IMR-90 (cell line): ENCODE data around the gene GIPC3. TPM values are rescaled to one million over a fixed set of nuclear protein-coding genes. Genes with fewer than 3 reads are reported as not detected.

Source experiments
- ATAC-seq: fragments of 200-7000 bp; cut with Tn5 transposase; 2 replicates; pipeline ENCODE4 v1.9.1; 2020; ENCODE audit warnings: low read depth, mild to moderate bottlenecking, moderate library complexity
- BruUV-seq: library from RNA; stranded (reverse); fragments of 400-500 nt; replicated peaks from 2 replicates; lab custom pipeline; 2021; lab: Mats Ljungman, UMichigan
- CTCF ChIA-PET: fragments of 300-600 bp; formaldehyde crosslinking; extraction: SDS; loops from one replicate; lab custom pipeline; 2021; ENCODE audit warnings: antibody characterized with exemption; lab: Yijun Ruan, JAX
- POLR2A ChIA-PET: fragments of 300-600 bp; sonication (Branson Sonifier 250); formaldehyde crosslinking; loops from one replicate; lab custom pipeline; 2022; ENCODE audit warnings: antibody characterized with exemption; ENCODE audit not compliant: unreplicated experiment; lab: Charles Lee
- DNase-seq: peaks from one replicate; pipeline ENCODE4 v3.0.0; 2013
- H2AFZ ChIP-seq: replicated peaks from 2 replicates; pipeline ENCODE3; 2013; ENCODE audit warnings: low read length, mild to moderate bottlenecking; ENCODE audit not compliant: poor library complexity
- H2AK5ac ChIP-seq: 2 replicates; pipeline ENCODE4 v1.6.1; 2013; ENCODE audit warnings: low read depth, low read length, inconsistent platforms
- H2AK9ac ChIP-seq: replicated peaks from 2 replicates; pipeline ENCODE3; 2013; ENCODE audit warnings: mild to moderate bottlenecking, low read depth, low read length, moderate library complexity; ENCODE audit not compliant: poor library complexity
- H2BK120ac ChIP-seq: 2 replicates; pipeline ENCODE4 v1.6.1; 2013; ENCODE audit warnings: low read depth, low read length, inconsistent platforms
- H2BK15ac ChIP-seq: 3 replicates; pipeline ENCODE4 v1.6.1; 2013; ENCODE audit warnings: low read depth, low read length, inconsistent platforms
- H2BK20ac ChIP-seq: 2 replicates; pipeline ENCODE4 v1.6.1; 2013; ENCODE audit warnings: low read depth, mild to moderate bottlenecking, inconsistent platforms, low read length, moderate library complexity
- H2BK5ac ChIP-seq: 2 replicates; pipeline ENCODE4 v1.6.1; 2013; ENCODE audit warnings: mild to moderate bottlenecking, low read depth, low read length, inconsistent platforms; ENCODE audit not compliant: poor library complexity, severe bottlenecking
- H3K14ac ChIP-seq: replicated peaks from 2 replicates; pipeline ENCODE4 v1.6.1; 2013; ENCODE audit warnings: low read depth, low read length, inconsistent platforms
- H3K18ac ChIP-seq: 2 replicates; pipeline ENCODE4 v1.6.1; 2013; ENCODE audit warnings: low read depth, low read length, control low read depth
- H3K23ac ChIP-seq: 2 replicates; pipeline ENCODE4 v1.6.1; 2013; ENCODE audit warnings: low read depth, low read length, inconsistent platforms
- H3K27ac ChIP-seq: 2 replicates; pipeline ENCODE4 v1.5.1; 2013; ENCODE audit warnings: mild to moderate bottlenecking, control low read depth, low read length; ENCODE audit not compliant: insufficient read depth
- H3K27me3 ChIP-seq: 2 replicates; pipeline ENCODE4 v1.6.1; 2013; ENCODE audit warnings: low read length; ENCODE audit not compliant: control insufficient read depth, insufficient read depth
- H3K36me3 ChIP-seq: 2 replicates; pipeline ENCODE4 v1.6.1; 2013; ENCODE audit warnings: low read length, mixed read lengths; ENCODE audit not compliant: control insufficient read depth, insufficient read depth
- H3K4ac ChIP-seq: 2 replicates; pipeline ENCODE4 v1.6.1; 2013; ENCODE audit warnings: low read depth, low read length, inconsistent platforms
- H3K4me1 ChIP-seq: 2 replicates; pipeline ENCODE4 v1.6.1; 2013; ENCODE audit warnings: low read length, mixed read lengths; ENCODE audit not compliant: control insufficient read depth, insufficient read depth
- H3K4me2 ChIP-seq: 2 replicates; pipeline ENCODE4 v1.6.1; 2013; ENCODE audit warnings: low read depth, mild to moderate bottlenecking, control low read depth, low read length, moderate library complexity
- H3K4me3 ChIP-seq: 2 replicates; pipeline ENCODE4 v1.5.1; 2013; ENCODE audit warnings: low read depth, mild to moderate bottlenecking, control low read depth, low read length, moderate library complexity; ENCODE audit not compliant: insufficient read depth
- H3K56ac ChIP-seq: 2 replicates; pipeline ENCODE4 v1.6.1; 2013; ENCODE audit warnings: low read length, inconsistent platforms; ENCODE audit not compliant: insufficient read depth; ENCODE audit errors: extremely low read depth
- H3K79me1 ChIP-seq, 2 experiments: 2 replicates each; pipeline ENCODE4 v1.6.1; 2013; ENCODE audit warnings: low read length in 2 of 2, inconsistent platforms in 1 of 2, low read depth in 1 of 2
- H3K9ac ChIP-seq: 2 replicates; pipeline ENCODE4 v1.6.1; 2013; ENCODE audit warnings: low read depth, low read length, control low read depth
- H3K9me1 ChIP-seq: 2 replicates; pipeline ENCODE4 v1.6.1; 2013; ENCODE audit warnings: low read length, inconsistent platforms; ENCODE audit not compliant: insufficient read depth
- H3K9me3 ChIP-seq: 2 replicates; pipeline ENCODE4 v1.6.1; 2013; ENCODE audit warnings: low read length; ENCODE audit not compliant: control insufficient read depth, insufficient read depth
- H4K20me1 ChIP-seq: 2 replicates; pipeline ENCODE4 v1.6.1; 2013; ENCODE audit warnings: low read length, inconsistent platforms; ENCODE audit not compliant: insufficient read depth
- H4K5ac ChIP-seq: 2 replicates; pipeline ENCODE4 v1.6.1; 2013; ENCODE audit warnings: mild to moderate bottlenecking, low read depth, low read length, control low read depth
- H4K8ac ChIP-seq, 2 experiments: 2 replicates each; pipeline ENCODE4 v1.6.1; 2013; ENCODE audit warnings: low read depth in 2 of 2, low read length in 2 of 2, control low read depth in 1 of 2, inconsistent platforms in 1 of 2
- H4K91ac ChIP-seq: 2 replicates; pipeline ENCODE4 v1.6.1; 2013; ENCODE audit warnings: low read depth, low read length, inconsistent platforms; ENCODE audit not compliant: insufficient read depth
- BHLHE40 ChIP-seq: fragments of 150-350 bp; IDR thresholded peaks from 2 replicates; pipeline ENCODE4 v1.6.1; 2016; ENCODE audit warnings: mild to moderate bottlenecking, low read depth, low read length
- CEBPB ChIP-seq: IDR thresholded peaks from 2 replicates; pipeline ENCODE4 v1.6.1; 2012; ENCODE audit warnings: low read depth, low read length, improper control_type of control experiment
- CHD1 ChIP-seq: IDR thresholded peaks from 2 replicates; pipeline ENCODE4 v1.6.1; 2012; ENCODE audit warnings: low read depth, low read length, improper control_type of control experiment
- FOS ChIP-seq: fragments of 150-350 bp; IDR thresholded peaks from 2 replicates; pipeline ENCODE4 v1.6.1; 2016; ENCODE audit warnings: low read depth, low read length
- MAFK ChIP-seq: IDR thresholded peaks from 2 replicates; pipeline ENCODE4 v1.6.1; 2012; ENCODE audit warnings: low read depth, low read length, improper control_type of control experiment
- MAZ ChIP-seq: IDR thresholded peaks from 2 replicates; pipeline ENCODE4 v1.6.1; 2012; ENCODE audit warnings: low read depth, mild to moderate bottlenecking, low read length, improper control_type of control experiment, moderate library complexity, borderline replicate concordance
- MXI1 ChIP-seq: IDR thresholded peaks from 2 replicates; pipeline ENCODE4 v1.6.1; 2012; ENCODE audit warnings: low read depth, mild to moderate bottlenecking, low read length, moderate library complexity, borderline replicate concordance
- RAD21 ChIP-seq: IDR thresholded peaks from 2 replicates; pipeline ENCODE4 v1.6.1; 2012; ENCODE audit warnings: low read length, improper control_type of control experiment
- RCOR1 ChIP-seq: IDR thresholded peaks from 2 replicates; pipeline ENCODE4 v1.6.1; 2012; ENCODE audit warnings: mild to moderate bottlenecking, low read length, improper control_type of control experiment; ENCODE audit not compliant: insufficient replicate concordance
- RFX5 ChIP-seq: IDR thresholded peaks from 2 replicates; pipeline ENCODE4 v1.8.0; 2012; ENCODE audit warnings: low read depth, mild to moderate bottlenecking, low read length, moderate library complexity
- WGBS, 2 experiments: methylation state at CpG; one replicate each; pipeline versions ENCODE4 v1.1.5 to v1.1.7; 2013; ENCODE audit warnings: missing lambda C conversion rate in 2 of 2; ENCODE audit not compliant: insufficient read length in 1 of 2; ENCODE audit errors: extremely low coverage in 2 of 2; 5-methylcytosine and 5-hydroxymethylcytosine counted together
- dilution Hi-C: fragments of 300-500 bp; cut with HindIII; formaldehyde crosslinking; loops from one replicate; pipeline ENCODE4 v1.14.3; 2018; ENCODE audit warnings: low sequenced_read_pairs; ENCODE audit not compliant: unreplicated experiment
- in situ Hi-C: fragments of 300-500 bp; cut with MboI; formaldehyde crosslinking; loops from 3 replicates; pipeline ENCODE4 v1.14.3; 2019; ENCODE audit warnings: low sequenced_read_pairs, inconsistent platforms, mixed read lengths
- intact Hi-C: fragments of 100-400 bp; cut with micrococcal nuclease; formaldehyde crosslinking; loops from 2 replicates; pipeline ENCODE4 v1.10.0; 2022
- polyA plus RNA-seq, 3 experiments: library from polyadenylated mRNA; depleted of rRNA; stranded (reverse); fragments of >200 nt; gene quantifications; 2 replicates each; pipeline ENCODE4 v1.2.3, GENCODE V29; 2012; ENCODE audit warnings: low replicate concordance in 1 of 3
- total RNA-seq: library from RNA; depleted of rRNA; stranded (reverse); fragments of >200 nt; gene quantifications from 2 replicates; pipeline ENCODE4 v1.2.3, GENCODE V29; 2012
- TF ChIP-seq, protein P1 (sequence below): conservative IDR thresholded peaks from 2 replicates; pipeline ENCODE4 v1.5.1; 2012; ENCODE audit warnings: mild to moderate bottlenecking, low read depth, low read length, improper control_type of control experiment
- TF ChIP-seq, protein P2 (sequence below): fragments of 150-350 bp; IDR thresholded peaks from 2 replicates; pipeline ENCODE4 v1.6.1; 2017; ENCODE audit warnings: mild to moderate bottlenecking, antibody characterized with exemption, low read length, low read depth
- TF ChIP-seq, protein P3 (sequence below): fragments of 150-350 bp; IDR thresholded peaks from 2 replicates; pipeline ENCODE4 v1.6.1; 2016; ENCODE audit warnings: low read depth, mild to moderate bottlenecking, low read length, moderate library complexity, borderline replicate concordance

Gene GIPC3
- total and polyA plus RNA-seq, 2 of the 4 experiments (the other 2 are of a cell fraction), result under 0.01 to 0.36 TPM

DNA sequence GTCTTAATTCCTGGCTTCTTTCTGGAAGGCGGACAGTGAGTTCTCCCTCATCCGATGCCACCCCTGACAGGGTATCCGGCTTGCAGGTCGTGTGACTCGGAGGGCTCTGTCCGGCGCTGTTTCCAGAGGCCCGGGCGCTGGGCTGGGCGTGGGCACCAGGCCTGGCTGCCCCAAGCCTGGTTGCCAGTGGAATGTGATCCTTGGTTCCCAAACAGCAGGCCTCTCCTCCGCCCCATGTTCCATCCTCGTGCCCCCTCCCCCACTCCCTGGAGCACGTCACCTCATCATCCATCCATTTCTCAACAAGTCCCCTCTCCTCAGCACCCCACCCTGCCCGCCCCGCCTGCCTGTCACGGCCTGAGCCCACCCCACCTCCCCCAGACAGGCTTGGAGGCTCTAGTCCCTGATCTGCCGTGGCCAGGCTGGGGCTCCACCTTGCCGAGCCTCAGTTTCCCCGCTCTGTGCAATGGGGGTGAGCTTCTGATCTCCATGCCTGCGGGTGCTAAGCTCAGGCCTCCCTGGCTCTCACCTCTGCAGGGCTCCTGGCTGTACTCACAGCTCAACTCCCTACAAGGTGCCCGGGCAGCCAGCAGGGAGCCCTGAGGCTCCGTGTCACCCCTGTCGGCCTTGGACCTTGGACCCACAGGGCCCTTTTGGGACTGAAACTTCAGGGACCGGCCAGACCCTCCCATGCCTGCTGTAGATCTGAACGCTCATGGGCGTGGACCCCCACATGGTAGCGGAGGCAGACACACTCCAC, 19.1 kb downstream of the GIPC3 start:
- intact Hi-C loops, result no loop called here
- Histone ChIP-seq H2AK5ac (no peak overlapping the region), H3K23ac (no peak overlapping the region), H3K9me3 (no peaks in the 10 kb centered on the region), H2BK120ac (no peak overlapping the region), H2AK9ac (no peak overlapping the region), H3K4me2 (no peak overlapping the region), H4K20me1 (no peaks in the 10 kb centered on the region), H4K91ac (no peak overlapping the region), H3K56ac (no peak overlapping the region), H4K5ac (no peak overlapping the region), H3K36me3 (peaks cover 2% of the 10 kb centered on the region; the same call in 1 of the 2 replicates), H2AFZ (no peak overlapping the region), H3K27ac (no peak overlapping the region), H3K4ac (no peak overlapping the region), H3K14ac (no peak overlapping the region), H4K8ac (no peak overlapping the region), H3K18ac (no peak overlapping the region), H2BK20ac (no peak overlapping the region), H3K9me1 (0 out of 2 replicates have a peak, but pooled peaks cover 6% of the 10 kb centered on the region), H2BK15ac (no peak overlapping the region), H3K9ac (no peak overlapping the region), H3K27me3 (no peaks in the 10 kb centered on the region), H2BK5ac (no peak overlapping the region), H3K79me1 (peaks cover 7 to 17% of the 10 kb centered on the region in 2 experiments), H3K4me3 (no peak overlapping the region), H3K4me1 (peaks cover 11% of the 10 kb centered on the region)
- dilution Hi-C loops, result no loop called here
- 91% methylated on average over 11 of the region's 27 CpGs; no CpG with 5 or more reads in 1 of the 2 experiments for WGBS, 2 experiments
- DNase-seq (no peak), ATAC-seq (no peak)
- in situ Hi-C loops, result loop anchor here (25.0 kb wide), 1 partner anchor 292 kb away; no protein-coding TSS in a partner anchor
- BruUV-seq, result no TSS peak
- ChIA-PET POLR2A (no interaction called here), CTCF (no interaction called here)
- TF ChIP-seq CHD1, result no peak
- no peak for TF ChIP-seq MXI1
- TF ChIP-seq BHLHE40, result no peak
- TF ChIP-seq MAFK, result no peak
- no peak for TF ChIP-seq CEBPB
- TF ChIP-seq, protein P1, sequence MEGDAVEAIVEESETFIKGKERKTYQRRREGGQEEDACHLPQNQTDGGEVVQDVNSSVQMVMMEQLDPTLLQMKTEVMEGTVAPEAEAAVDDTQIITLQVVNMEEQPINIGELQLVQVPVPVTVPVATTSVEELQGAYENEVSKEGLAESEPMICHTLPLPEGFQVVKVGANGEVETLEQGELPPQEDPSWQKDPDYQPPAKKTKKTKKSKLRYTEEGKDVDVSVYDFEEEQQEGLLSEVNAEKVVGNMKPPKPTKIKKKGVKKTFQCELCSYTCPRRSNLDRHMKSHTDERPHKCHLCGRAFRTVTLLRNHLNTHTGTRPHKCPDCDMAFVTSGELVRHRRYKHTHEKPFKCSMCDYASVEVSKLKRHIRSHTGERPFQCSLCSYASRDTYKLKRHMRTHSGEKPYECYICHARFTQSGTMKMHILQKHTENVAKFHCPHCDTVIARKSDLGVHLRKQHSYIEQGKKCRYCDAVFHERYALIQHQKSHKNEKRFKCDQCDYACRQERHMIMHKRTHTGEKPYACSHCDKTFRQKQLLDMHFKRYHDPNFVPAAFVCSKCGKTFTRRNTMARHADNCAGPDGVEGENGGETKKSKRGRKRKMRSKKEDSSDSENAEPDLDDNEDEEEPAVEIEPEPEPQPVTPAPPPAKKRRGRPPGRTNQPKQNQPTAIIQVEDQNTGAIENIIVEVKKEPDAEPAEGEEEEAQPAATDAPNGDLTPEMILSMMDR, result no peak
- no peak for TF ChIP-seq RAD21
- no peak for TF ChIP-seq RCOR1
- TF ChIP-seq MAZ, result no peak
- TF ChIP-seq FOS, result no peak
- TF ChIP-seq, protein P2, sequence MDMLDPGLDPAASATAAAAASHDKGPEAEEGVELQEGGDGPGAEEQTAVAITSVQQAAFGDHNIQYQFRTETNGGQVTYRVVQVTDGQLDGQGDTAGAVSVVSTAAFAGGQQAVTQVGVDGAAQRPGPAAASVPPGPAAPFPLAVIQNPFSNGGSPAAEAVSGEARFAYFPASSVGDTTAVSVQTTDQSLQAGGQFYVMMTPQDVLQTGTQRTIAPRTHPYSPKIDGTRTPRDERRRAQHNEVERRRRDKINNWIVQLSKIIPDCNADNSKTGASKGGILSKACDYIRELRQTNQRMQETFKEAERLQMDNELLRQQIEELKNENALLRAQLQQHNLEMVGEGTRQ, result no peak
- TF ChIP-seq, protein P3, sequence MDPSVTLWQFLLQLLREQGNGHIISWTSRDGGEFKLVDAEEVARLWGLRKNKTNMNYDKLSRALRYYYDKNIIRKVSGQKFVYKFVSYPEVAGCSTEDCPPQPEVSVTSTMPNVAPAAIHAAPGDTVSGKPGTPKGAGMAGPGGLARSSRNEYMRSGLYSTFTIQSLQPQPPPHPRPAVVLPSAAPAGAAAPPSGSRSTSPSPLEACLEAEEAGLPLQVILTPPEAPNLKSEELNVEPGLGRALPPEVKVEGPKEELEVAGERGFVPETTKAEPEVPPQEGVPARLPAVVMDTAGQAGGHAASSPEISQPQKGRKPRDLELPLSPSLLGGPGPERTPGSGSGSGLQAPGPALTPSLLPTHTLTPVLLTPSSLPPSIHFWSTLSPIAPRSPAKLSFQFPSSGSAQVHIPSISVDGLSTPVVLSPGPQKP, result no peak
- no peak for TF ChIP-seq RFX5
